Measurements from ENCODE around the gene DMD. TPM values are rescaled to one million over a fixed set of nuclear protein-coding genes. Genes with fewer than 3 reads are reported as not detected.

Gene DMD
- total RNA-seq, 1 experiment from 2014 or later: 19.3 TPM

DNA sequence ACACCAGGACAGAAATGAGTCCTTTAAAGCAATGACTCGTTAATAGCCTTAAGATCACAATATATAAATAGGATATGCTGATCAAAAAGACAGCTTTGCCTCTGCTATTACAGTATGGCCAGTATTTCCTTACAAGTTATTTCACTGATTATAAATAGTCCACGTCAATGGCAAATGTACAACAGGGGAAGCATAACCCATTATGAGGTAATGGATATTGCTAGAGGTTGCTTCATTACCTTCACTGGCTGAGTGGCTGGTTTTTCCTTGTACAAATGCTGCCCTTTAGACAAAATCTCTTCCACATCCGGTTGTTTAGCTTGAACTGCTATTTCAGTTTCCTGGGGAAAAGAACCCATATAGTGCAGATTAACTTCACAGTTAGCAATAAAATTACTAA, 1374.9 kb downstream of the DMD start:
- Mint-ChIP-seq H3K4me3 (ENCODE audit: unreplicated experiment) (no peak overlapping the region), H3K9me3 (ENCODE audit: unreplicated experiment) (no peaks in the 10 kb centered on the region), H3K27me3 (ENCODE audit: insufficient read depth, unreplicated experiment) (peaks cover 27% of the 10 kb centered on the region), H3K4me1 (ENCODE audit: insufficient read depth, unreplicated experiment) (no peaks in the 10 kb centered on the region), H3K36me3 (ENCODE audit: insufficient read depth, unreplicated experiment) (no peaks in the 10 kb centered on the region), H3K27ac (ENCODE audit: low read depth, unreplicated experiment) (no peak overlapping the region)
- no TSS peak for BruUV-seq (replicated peaks)
- TF ChIP-seq, protein P1, sequence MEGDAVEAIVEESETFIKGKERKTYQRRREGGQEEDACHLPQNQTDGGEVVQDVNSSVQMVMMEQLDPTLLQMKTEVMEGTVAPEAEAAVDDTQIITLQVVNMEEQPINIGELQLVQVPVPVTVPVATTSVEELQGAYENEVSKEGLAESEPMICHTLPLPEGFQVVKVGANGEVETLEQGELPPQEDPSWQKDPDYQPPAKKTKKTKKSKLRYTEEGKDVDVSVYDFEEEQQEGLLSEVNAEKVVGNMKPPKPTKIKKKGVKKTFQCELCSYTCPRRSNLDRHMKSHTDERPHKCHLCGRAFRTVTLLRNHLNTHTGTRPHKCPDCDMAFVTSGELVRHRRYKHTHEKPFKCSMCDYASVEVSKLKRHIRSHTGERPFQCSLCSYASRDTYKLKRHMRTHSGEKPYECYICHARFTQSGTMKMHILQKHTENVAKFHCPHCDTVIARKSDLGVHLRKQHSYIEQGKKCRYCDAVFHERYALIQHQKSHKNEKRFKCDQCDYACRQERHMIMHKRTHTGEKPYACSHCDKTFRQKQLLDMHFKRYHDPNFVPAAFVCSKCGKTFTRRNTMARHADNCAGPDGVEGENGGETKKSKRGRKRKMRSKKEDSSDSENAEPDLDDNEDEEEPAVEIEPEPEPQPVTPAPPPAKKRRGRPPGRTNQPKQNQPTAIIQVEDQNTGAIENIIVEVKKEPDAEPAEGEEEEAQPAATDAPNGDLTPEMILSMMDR (IDR thresholded peaks at IDR 0.05; ENCODE audit: unreplicated experiment): no peak
- intact Hi-C loops (cut with micrococcal nuclease): no loop called here
- no peak for DNase-seq (ENCODE audit: unreplicated experiment)
- CTCF ChIA-PET: no interaction called here
- POLR2A ChIA-PET: no interaction called here

DNA sequence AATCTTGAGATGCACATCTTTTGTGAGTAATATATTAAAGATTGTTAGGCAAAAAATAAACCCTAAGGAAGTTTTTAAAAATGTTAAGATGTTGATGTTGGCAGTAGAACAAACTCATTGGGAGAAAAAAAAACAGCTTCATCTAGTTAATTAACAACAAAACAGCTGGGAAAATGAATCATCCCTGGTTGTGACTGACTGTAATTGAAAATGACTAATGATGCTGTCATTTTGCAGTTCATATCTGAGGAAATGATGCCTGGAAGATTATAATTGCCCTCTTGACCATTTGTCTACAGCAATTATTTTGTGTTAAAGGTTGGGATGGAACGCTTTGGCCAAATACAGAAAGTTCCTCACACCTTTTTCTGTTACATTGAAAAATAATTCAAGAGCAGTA, 1379.1 kb downstream of the DMD start:
- ChIA-PET CTCF (no interaction called here), POLR2A (no interaction called here)
- BruUV-seq (replicated peaks): no TSS peak
- Mint-ChIP-seq H3K36me3 (ENCODE audit: insufficient read depth, unreplicated experiment) (no peaks in the 10 kb centered on the region), H3K27ac (ENCODE audit: low read depth, unreplicated experiment) (no peak overlapping the region), H3K4me1 (ENCODE audit: insufficient read depth, unreplicated experiment) (no peaks in the 10 kb centered on the region), H3K4me3 (ENCODE audit: unreplicated experiment) (no peak overlapping the region), H3K27me3 (ENCODE audit: insufficient read depth, unreplicated experiment) (peaks cover 14% of the 10 kb centered on the region), H3K9me3 (ENCODE audit: unreplicated experiment) (no peaks in the 10 kb centered on the region)
- TF ChIP-seq, protein P1 (IDR thresholded peaks at IDR 0.05; ENCODE audit: unreplicated experiment): no peak
- DNase-seq (ENCODE audit: unreplicated experiment): peak; percentile 33
- intact Hi-C loops (cut with micrococcal nuclease): no loop called here

DNA sequence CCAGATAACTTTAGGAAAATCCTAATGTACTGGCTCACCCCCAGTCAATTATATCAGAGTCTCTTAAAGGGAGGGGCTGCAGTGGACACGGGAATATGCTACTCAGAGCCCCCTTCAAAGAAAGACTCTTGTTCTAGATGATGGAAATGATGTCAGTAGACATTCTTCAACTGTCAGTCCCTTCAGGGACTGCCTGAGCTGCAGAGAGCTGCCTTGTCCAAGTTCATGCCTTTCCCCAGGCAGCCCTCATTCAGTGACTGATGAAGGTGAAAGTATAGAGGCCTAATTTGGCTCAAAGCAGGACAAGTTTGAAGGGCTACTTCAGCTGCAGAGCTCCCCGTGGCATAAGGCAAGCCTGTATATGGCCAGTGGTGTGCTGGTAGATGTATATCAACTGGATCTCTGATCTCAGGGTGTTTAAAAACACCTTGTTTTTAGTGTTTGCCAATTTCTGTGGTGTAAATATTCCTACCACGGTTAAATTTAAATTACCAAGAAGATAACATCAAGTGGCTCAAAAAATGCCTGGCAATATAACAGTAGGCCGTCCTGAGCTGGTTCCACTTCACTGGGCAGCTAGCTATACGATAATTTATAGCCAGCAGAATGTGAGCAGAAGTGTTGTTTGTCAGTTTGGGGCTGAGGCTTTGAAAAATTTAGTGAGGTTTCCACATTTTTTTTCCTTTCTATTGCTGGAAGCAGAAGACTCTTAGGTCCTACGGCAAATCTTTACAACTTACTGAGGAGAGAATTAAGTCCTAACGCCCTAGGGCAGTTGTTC, 1390.7 kb downstream of the DMD start:
- H3K27ac Mint-ChIP-seq (ENCODE audit: low read depth, unreplicated experiment): no peak overlapping the region
- TF ChIP-seq, protein P1 (IDR thresholded peaks at IDR 0.05; ENCODE audit: unreplicated experiment): no peak

DNA sequence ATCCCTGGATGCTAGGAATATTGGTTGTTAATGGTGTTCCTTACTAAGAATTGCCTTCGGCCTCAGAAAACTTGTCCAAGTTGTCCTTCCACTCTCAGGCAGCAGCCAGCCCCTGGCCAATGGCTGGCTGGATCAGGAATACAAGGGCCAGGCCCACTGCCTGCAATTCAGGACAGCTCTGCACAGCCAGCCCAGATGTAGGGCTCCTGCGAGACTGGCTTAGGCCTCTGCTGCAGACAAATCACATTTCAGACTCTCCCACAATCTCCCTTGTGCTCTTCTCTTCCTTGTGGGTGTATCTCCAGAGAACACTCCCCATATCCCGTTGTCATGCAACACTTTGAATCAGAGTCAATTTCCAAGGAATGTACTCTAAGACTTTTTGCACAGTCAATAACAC, 1391.9 kb downstream of the DMD start:
- no peaks in the 10 kb centered on the region for H3K36me3 Mint-ChIP-seq (ENCODE audit: insufficient read depth, unreplicated experiment)
- CTCF ChIA-PET: no interaction called here

More for the DNA sequence above, 1390.7 kb downstream of the DMD start:
- Mint-ChIP-seq H3K9me3 (ENCODE audit: unreplicated experiment) (no peaks in the 10 kb centered on the region), H3K27me3 (ENCODE audit: insufficient read depth, unreplicated experiment) (peaks cover 24% of the 10 kb centered on the region), H3K4me3 (ENCODE audit: unreplicated experiment) (no peak overlapping the region), H3K4me1 (ENCODE audit: insufficient read depth, unreplicated experiment) (no peaks in the 10 kb centered on the region), H3K36me3 (ENCODE audit: insufficient read depth, unreplicated experiment) (no peaks in the 10 kb centered on the region)
- ChIA-PET POLR2A (interaction anchor here (0.7 kb wide), 1 partner anchor 699 kb away, joined by 3 read pairs; no protein-coding TSS in a partner anchor), CTCF (interaction anchor here (0.9 kb wide), 1 partner anchor 426 kb away, joined by 3 read pairs; no protein-coding TSS in a partner anchor)
- intact Hi-C loops (cut with micrococcal nuclease): no loop called here
- no TSS peak for BruUV-seq (replicated peaks)
- no peak for DNase-seq (ENCODE audit: unreplicated experiment)

More for the DNA sequence above, 1391.9 kb downstream of the DMD start:
- TF ChIP-seq, protein P1 (IDR thresholded peaks at IDR 0.05; ENCODE audit: unreplicated experiment): no peak
- POLR2A ChIA-PET: no interaction called here
- no peak for DNase-seq (ENCODE audit: unreplicated experiment)
- H3K4me3 Mint-ChIP-seq (ENCODE audit: unreplicated experiment): no peak overlapping the region
- no peaks in the 10 kb centered on the region for H3K4me1 Mint-ChIP-seq (ENCODE audit: insufficient read depth, unreplicated experiment)
- intact Hi-C loops (cut with micrococcal nuclease): no loop called here
- no peak overlapping the region for H3K27ac Mint-ChIP-seq (ENCODE audit: low read depth, unreplicated experiment)
- no peaks in the 10 kb centered on the region for H3K9me3 Mint-ChIP-seq (ENCODE audit: unreplicated experiment)
- H3K27me3 Mint-ChIP-seq (ENCODE audit: insufficient read depth, unreplicated experiment): peaks cover 13% of the 10 kb centered on the region
- BruUV-seq (replicated peaks): no TSS peak

Data from MCF 10A (cell line).